HG02852 (cell line): Measurements from ENCODE around the gene LRRC19.

Experiments
- ATAC-seq: cut with Tn5 transposase; IDR thresholded peaks from one replicate; pipeline ENCODE4 v1.9.1; 2021; ENCODE audit warnings: mild to moderate bottlenecking, moderate library complexity; ENCODE audit not compliant: unreplicated experiment

The LRRC19 gene

GRCh38 chr9:26955921-26956859 is 49.3 kb downstream of the LRRC19 start, which contains the start of gene IFT74:
Gene IFT74, plus strand, starts transcription at chr9:26956412. Its CDS starts 5,556 bp downstream, at chr9:26961968.
- ATAC-seq: peak; percentile 99

- no peak for ATAC-seq
Observed at GRCh38 chr9:26955222-26955903, 50.1 kb downstream of the LRRC19 start.

- no peak for ATAC-seq
Observed at GRCh38 chr9:26954050-26954508, 51.4 kb downstream of the LRRC19 start.

- ATAC-seq: no peak
Observed at GRCh38 chr9:26951794-26952193, 53.7 kb downstream of the LRRC19 start.

GRCh38 chr9:26950521-26950920 is 55.0 kb downstream of the LRRC19 start:
- ATAC-seq: no peak

GRCh38 chr9:26949637-26950069 is 55.8 kb downstream of the LRRC19 start:
- no peak for ATAC-seq

GRCh38 chr9:26947736-26948135 is 57.7 kb downstream of the LRRC19 start:
- ATAC-seq: no peak

GRCh38 chr9:26946753-26947727 is 58.4 kb downstream of the LRRC19 start, which contains the start of gene PLAA:
Gene PLAA, minus strand, starts transcription at chr9:26947242. Its CDS starts 197 bp downstream, at chr9:26947045.
- ATAC-seq: peak; percentile 98

- no peak for ATAC-seq
Observed at GRCh38 chr9:26945591-26945990, 59.9 kb downstream of the LRRC19 start.
